Pancreas (tissue), 10 donors: ENCODE data around the gene STRIP1. TPM values are rescaled to one million over a fixed set of nuclear protein-coding genes. Genes with fewer than 3 reads are reported as not detected.

Experiments
- ATAC-seq, 4 donors: fragments of 200-7000 bp; cut with Tn5 transposase; one replicate each; pipeline versions ENCODE4 v1.8.0 to v1.9.1; 2020; ENCODE audit warnings: mild to moderate bottlenecking in 4 of 4, moderate library complexity in 4 of 4
- DNase-seq, 6 donors: peaks; one replicate each; pipeline ENCODE4 v3.0.0-alpha.2; 2020
- FAIRE-seq: peaks from 2 replicates; lab custom pipeline; 2012; peaks lifted over from hg19 to GRCh38; lab: Jason Lieb, UNC
- H3K27ac ChIP-seq, 4 donors: fragments of 200-600 bp; sonication (generic); 1 replicate in 3 of 4; 2 replicates in 1 of 4; pipeline versions ENCODE4 v1.5.0 to v1.8.0; 2020
- H3K27me3 ChIP-seq, 4 donors: fragments of 200-600 bp; one replicate each; pipeline ENCODE4 v1.8.0; 2021
- H3K36me3 ChIP-seq, 3 donors: fragments of 200-600 bp; sonication (generic) in 1 of 3; one replicate each; pipeline versions ENCODE4 v1.5.0 to v1.8.0; 2020 to 2021
- H3K4me1 ChIP-seq, 3 donors: fragments of 200-600 bp; one replicate each; pipeline ENCODE4 v1.8.0; 2021
- H3K4me3 ChIP-seq, 4 donors: fragments of 200-600 bp; sonication (generic) in 2 of 4; one replicate each; pipeline versions ENCODE4 v1.5.0 to v1.8.0; 2020 to 2021
- H3K9me3 ChIP-seq, 4 donors: fragments of 200-600 bp; one replicate each; pipeline ENCODE4 v1.8.0; 2021
- CTCF ChIP-seq, 4 donors: fragments of 200-600 bp; sonication (generic) in 3 of 4; IDR thresholded peaks; one replicate each; pipeline versions ENCODE4 v1.5.0 to v1.8.0; 2021; ENCODE audit warnings: antibody characterized with exemption in 4 of 4
- WGBS, 2 donors: extraction: QIAGEN DNeasy Blood & Tissue Kit; methylation state at CpG; one replicate each; pipeline ENCODE4 v1.1.7; 2013; 5-methylcytosine and 5-hydroxymethylcytosine counted together
- intact Hi-C, 3 donors: fragments of 100-400 bp; cut with DNase I; formaldehyde crosslinking; loops; one replicate each; pipeline versions ENCODE4 v1.11.1 to v1.14.2; 2022
- polyA plus RNA-seq, 2 donors: library from polyadenylated mRNA; stranded (reverse); fragments of 200-250 nt; gene quantifications; one replicate each; pipeline ENCODE4 v1.2.3, GENCODE V29; 2013
- total RNA-seq, 6 donors: library from RNA; stranded (reverse); fragmentation: NEBNext Ultra II Directional in 4 of 6; extraction: Animal tissue kit (Norgen Biotek cat#: 25700) in 4 of 6; gene quantifications; one replicate each; pipeline versions ENCODE4 v1.2.1 to v1.2.4, GENCODE V29; 2021 to 2023
- donor health status: healthy with polysubstance abuse.
- donor health status: DM: no; HTN: no; CAD: no; lungs with moderate emphysema.
- donor health status: DM: no; HTN: no; CAD: no.
- donor health status: control.
- donor health status: control.
- donor health status: Bipolar disorder and iron deficiency.
- donor health status: DM: yes; HTN: yes; CAD: no.
- donor health status: DM: no; HTN: no; CAD: no.
- donor health status: DM: no; HTN: no; CAD: no.
- donor health status: DM: yes; HTN: yes; CAD: no.

Gene STRIP1
- total RNA-seq (10 to 100 TPM; 10.7 to 24.9 (median 13.1) TPM), polyA plus RNA-seq (10 to 100 TPM; 15.9 to 20.4 TPM)

- FAIRE-seq (peak; percentile 49), ATAC-seq (peak; percentile 92 to 97 (median 97)), DNase-seq (peak; percentile 90 to 95 (median 92))
- peak within 1 kb of the TSS; percentile 64 to 85 (median 74) for H3K27ac ChIP-seq
- 0 to 1% methylated on average over 47 to 66 of the region's 66 CpGs for WGBS, 2 donors
- peaks cover 0 to 16% (median 8%) of the 10 kb centered on the region in 3 donors for H3K36me3 ChIP-seq
- H3K4me1 ChIP-seq, result peaks cover 0 to 12% (median 10%) of the 10 kb centered on the region in 3 donors
- no peaks in the 10 kb centered on the region for H3K27me3 ChIP-seq
- intact Hi-C loops, result no loop called here
- H3K9me3 ChIP-seq, result no peaks in the 10 kb centered on the region
- no peak for TF ChIP-seq CTCF (IDR thresholded peaks at IDR 0.05)
- peak within 1 kb of the TSS; percentile 90 to 99 (median 98) for H3K4me3 ChIP-seq
Observed at GRCh38 chr1:110034451-110035235, at the start of gene STRIP1. Gene STRIP1 (plus strand): TSS chr1:110034624. CDS start chr1:110034638, 14 bp downstream.

GRCh38 chr1:109985247-109986053 lies 49.0 kb upstream of the STRIP1 start:
- TF ChIP-seq CTCF (IDR thresholded peaks at IDR 0.05), result no peak
- H3K27me3 ChIP-seq, result no peaks in the 10 kb centered on the region
- WGBS, 2 donors, result 3% methylated on average over 22 of the region's 22 CpGs
- H3K4me3 ChIP-seq, result peak overlapping the region; percentile 65 to 93 (median 89)
- intact Hi-C loops, result loop anchor here in 2 of 3 donors (10.0 kb wide), 2 partner anchors 351 to 441 kb away; partner anchors contain the start of gene GNAI3 (in 1 of the 2)
- no peaks in the 10 kb centered on the region for H3K36me3 ChIP-seq
- DNase-seq, result peak in 1 of 6 donors; percentile 27
- peaks cover 15 to 50% (median 36%) of the 10 kb centered on the region in 3 donors for H3K4me1 ChIP-seq
- H3K9me3 ChIP-seq, result no peaks in the 10 kb centered on the region
- peak overlapping the region; percentile 91 to 98 (median 95) for H3K27ac ChIP-seq
- peak in 2 of 4 donors; percentile 8 to 17 for ATAC-seq
- FAIRE-seq, result no peak

GRCh38 chr1:109986054-109986444 lies 48.4 kb upstream of the STRIP1 start:
- no peak for ATAC-seq
- no peak for DNase-seq
- no peaks in the 10 kb centered on the region for H3K27me3 ChIP-seq
- WGBS, 2 donors, result 54 to 64% methylated on average over 3 of the region's 3 CpGs
- H3K9me3 ChIP-seq, result no peaks in the 10 kb centered on the region
- no peak for TF ChIP-seq CTCF (IDR thresholded peaks at IDR 0.05)
- peaks cover 15 to 56% (median 42%) of the 10 kb centered on the region in 3 donors for H3K4me1 ChIP-seq
- intact Hi-C loops, result loop anchor here in 2 of 3 donors (10.0 kb wide), 2 partner anchors 351 to 441 kb away; partner anchors contain the start of gene GNAI3 (in 1 of the 2)
- peak overlapping the region; percentile 65 to 93 (median 89) for H3K4me3 ChIP-seq
- peak overlapping the region in 2 of 4 donors; percentile 93 to 98 for H3K27ac ChIP-seq
- FAIRE-seq, result no peak
- H3K36me3 ChIP-seq, result no peaks in the 10 kb centered on the region

- FAIRE-seq, result no peak
Observed at GRCh38 chr1:109988349-109988914, 46.0 kb upstream of the STRIP1 start.

More at GRCh38 chr1:109988349-109988914, 46.0 kb upstream of the STRIP1 start:
- no peaks in the 10 kb centered on the region for H3K36me3 ChIP-seq
- no peak for ATAC-seq
- 68 to 73% methylated on average over 3 of the region's 3 CpGs for WGBS, 2 donors
- H3K4me3 ChIP-seq, result no peak overlapping the region
- intact Hi-C loops, result loop anchor here in 2 of 3 donors (10.0 kb wide), 2 partner anchors 354 to 444 kb away; partner anchors contain the start of gene GNAI3 (in 1 of the 2)
- no peak for TF ChIP-seq CTCF (IDR thresholded peaks at IDR 0.05)
- peaks cover 15 to 56% (median 44%) of the 10 kb centered on the region in 3 donors for H3K4me1 ChIP-seq
- no peak for DNase-seq
- H3K27me3 ChIP-seq, result no peaks in the 10 kb centered on the region
- H3K9me3 ChIP-seq, result no peaks in the 10 kb centered on the region
- peak overlapping the region in 1 of 4 donors; percentile 33 for H3K27ac ChIP-seq
